Activated CD8-positive, alpha-beta memory T cell treated with anti-CD3 and anti-CD28 coated beads, Interleukin-2, amount 50 U/mL, for 48 hours (primary cell): ENCODE data around the gene UGT2A2.
"Not testable (repeated sequence)": the region's sequence is repeated elsewhere in the genome, so short reads cannot be mapped to it uniquely, and the experiment has no call there.

Experiments used
- DNase-seq: peaks from one replicate; pipeline ENCODE4 v3.0.0-alpha.2; 2020

UGT2A2 gene

DNA sequence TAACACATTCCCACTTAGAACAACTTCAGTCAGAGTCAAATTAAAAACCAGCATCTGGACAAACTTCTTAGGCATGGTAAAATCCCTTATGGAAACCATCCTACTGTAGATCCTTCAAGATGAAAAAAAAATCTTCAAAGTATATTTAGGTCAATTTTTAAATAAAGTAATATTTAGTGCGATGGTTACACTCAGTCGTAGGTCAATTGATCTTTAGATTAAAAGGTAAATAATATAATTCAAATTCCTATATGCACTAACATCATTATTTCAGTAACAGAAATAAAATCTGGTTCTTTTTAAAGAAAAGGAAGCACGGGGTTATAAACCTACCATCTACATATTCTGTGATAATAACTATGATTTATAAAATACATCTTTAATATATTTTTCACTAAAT is at the start of gene UGT2A2:
TSS of gene UGT2A2 (minus strand) at position 101 of the 400 bp plus-strand sequence. CDS start at position 99, 2 bp downstream.
- no peak for DNase-seq

DNA sequence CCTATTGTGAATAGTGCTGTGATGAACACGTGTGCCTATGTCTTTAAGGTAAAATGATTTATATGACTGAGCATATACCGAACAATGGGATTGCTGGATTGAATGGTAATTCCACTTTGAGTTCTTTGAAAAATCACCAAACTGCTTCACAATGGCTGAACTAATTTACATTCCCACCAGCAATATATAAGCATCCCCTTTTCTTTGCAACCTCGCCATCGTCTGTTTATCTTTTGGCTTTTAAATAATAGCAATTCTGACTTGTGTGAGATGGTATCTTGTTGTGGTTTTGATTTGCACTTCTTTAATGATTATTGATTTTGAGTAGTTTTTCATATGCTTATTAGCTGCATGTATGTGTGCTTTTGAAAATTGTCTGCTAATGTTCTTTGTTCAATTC is 45.4 kb upstream of the UGT2A2 start:
- DNase-seq: no peak

DNA sequence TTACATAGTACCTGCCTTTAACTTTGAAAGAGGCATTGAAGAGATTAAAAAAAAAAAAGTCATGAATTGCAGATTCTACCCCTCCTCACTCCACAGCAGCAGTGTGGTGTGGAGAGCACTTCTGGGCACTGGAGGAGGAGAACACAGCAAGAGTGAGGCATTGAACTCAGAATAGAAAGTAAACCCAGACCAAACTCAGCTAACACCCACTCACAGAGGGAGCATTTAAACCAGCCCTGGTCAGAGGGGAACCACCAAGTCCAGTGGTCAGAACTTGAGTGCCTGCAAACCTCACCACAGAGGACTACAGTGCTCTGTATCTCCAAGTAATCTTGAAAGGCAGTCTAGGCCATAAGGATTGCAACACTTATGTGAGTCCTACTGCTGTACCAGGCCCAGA is 29.2 kb upstream of the UGT2A2 start:
- DNase-seq: no peak

DNA sequence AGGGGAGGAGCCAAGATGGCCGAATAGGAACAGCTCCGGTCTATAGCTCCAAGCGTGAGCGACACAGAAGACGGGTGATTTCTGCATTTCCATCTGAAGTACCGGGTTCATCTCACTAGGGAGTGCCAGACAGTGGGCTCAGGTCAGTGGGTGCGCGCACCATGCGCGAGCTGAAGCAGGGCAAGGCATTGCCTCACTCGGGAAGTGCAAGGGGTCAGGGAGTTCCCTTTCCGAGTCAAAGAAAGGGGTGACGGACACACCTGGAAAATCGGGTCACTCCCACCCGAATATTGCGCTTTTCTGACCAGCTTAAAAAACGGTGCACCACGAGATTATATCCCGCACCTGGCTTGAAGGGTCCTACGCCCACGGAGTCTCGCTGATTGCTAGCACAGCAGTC is 24.6 kb upstream of the UGT2A2 start:
- DNase-seq: not testable (repeated sequence)

DNA sequence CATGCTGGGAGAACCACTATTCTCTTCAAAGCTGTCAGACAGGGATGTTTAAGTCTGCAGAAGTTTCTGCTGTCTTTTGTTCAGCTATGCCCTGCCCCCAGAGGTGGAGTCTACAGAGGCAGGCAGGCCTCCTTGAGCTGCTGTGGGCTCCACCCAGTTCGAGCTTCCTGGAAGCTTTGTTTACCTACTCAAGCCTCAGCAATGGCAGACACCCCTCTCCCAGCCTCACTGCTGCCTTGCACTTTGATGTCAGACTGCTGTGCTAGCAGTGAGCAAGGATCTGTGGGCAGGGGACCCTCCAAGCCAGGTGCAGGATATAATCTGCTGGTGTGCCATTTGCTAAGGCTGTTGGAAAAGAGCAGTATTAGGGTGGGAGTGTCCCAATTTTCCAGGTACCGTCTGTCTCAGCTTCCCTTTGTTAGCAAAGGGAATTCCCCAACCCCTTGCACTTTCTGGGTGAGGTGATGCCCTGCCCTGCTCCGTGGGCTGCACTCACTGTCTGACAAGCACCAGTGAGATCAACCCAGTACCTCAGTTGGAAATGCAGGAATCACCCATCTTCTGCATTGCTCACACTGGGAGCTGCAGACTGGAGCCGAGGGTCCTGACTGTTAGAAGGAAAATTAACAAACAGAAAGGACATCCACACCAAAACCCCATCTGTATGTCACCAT is 21.8 kb upstream of the UGT2A2 start:
- DNase-seq: not testable (repeated sequence)

DNA sequence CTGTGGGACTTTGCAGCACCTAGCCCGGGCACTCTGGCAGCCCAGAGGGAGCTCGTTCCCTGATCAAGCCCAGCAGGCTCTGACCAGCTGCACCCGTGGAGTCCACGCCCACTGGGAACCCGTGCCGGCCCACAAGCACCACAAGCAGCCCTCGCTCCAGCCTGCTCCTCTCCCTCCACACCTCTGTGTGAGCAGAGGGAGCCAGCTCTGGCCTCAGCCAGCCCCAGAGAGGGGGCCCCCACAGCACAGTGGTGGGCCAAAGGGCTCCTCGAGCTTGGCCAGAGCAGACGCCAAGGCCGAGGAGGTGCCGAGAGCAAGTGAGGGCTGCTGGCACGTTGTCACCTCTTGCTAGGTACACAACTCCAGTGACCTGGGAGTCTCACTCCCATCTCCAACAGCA is 18.7 kb upstream of the UGT2A2 start:
- DNase-seq: no peak

DNA sequence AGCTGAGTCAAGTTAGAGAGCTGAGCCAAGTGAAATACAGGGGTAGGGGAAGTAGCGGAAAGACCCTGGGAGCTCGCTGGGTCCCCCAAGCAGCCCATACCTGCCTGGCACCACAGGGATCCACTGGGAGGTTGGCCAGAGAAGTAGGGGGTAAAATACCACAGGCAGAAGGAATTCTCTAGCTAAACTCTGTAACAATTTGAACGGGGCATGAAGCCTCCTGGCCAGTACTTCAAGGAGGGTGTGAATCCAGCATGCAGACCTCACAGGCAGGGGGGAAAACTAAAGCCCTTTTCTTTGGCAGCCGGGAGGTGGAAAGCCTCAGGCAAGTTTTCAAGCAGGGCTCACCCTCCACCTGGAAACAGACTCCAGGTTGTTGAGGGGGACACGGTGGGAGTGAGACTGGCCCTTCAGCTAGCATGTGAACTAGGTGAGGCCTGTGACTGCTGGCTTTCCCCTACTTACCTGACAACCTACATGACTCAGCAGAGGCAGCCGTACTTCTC is 17.3 kb upstream of the UGT2A2 start:
- DNase-seq: no peak

DNA sequence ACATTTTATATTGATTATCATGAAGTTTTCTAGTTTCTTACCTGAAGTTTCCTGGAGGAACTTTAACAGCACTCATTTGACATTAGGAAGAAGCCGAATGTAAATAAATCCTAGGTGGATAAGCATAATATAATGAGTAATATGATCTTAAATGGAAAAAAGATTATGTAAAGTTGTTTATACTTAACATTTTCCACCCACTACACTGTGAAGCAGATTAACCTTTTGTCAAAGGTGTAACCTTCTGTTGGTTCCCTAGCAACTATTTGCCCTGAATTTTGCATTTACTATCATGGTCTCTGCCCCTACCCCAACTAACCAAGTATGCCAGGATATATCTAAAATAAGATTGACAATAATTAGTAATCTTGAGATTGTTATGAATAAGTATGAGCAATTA is 13.7 kb upstream of the UGT2A2 start, which contains the start of gene UGT2A1:
TSS of gene UGT2A1 (minus strand) at position 101 of the 400 bp plus-strand sequence. CDS start 5,603 bp downstream, outside the sequence.
- DNase-seq: no peak

DNA sequence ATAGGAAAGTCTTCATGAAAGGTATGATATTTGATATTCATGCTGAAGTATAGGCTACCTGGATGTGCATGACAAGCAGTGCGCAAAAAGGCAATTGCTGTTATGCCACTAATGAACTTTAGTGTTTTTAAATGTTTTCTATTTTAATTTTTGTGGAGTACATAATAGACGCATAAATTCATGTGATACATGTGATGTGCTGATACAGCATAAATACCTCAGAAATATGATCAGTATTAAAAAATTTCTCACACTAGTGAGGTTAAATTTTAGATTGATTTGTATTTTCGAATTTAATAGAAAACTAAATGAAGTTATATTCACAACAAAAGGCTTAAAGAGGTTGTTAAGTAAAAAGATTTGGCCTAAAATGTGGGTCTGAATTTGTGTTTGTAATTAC is 11.4 kb upstream of the UGT2A2 start:
- DNase-seq: no peak

DNA sequence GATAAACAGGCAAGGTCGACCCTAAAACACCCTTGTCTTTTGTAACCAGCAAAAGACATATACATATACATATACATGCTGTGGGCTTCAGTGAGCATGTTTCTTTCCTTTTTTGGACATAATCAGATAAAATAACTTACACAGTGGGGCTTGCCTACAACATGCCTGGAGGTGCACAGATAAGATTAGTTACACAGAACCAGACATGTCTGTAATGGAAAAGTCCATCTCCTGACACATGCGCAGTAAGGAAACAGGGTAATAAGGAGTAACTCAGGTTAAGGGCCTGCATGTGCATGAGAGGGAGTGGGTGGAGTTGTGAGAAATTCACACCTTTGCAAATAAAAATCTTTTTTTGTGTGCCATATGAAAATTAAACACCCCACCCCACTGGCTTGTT is 10.2 kb upstream of the UGT2A2 start:
- DNase-seq: no peak

DNA sequence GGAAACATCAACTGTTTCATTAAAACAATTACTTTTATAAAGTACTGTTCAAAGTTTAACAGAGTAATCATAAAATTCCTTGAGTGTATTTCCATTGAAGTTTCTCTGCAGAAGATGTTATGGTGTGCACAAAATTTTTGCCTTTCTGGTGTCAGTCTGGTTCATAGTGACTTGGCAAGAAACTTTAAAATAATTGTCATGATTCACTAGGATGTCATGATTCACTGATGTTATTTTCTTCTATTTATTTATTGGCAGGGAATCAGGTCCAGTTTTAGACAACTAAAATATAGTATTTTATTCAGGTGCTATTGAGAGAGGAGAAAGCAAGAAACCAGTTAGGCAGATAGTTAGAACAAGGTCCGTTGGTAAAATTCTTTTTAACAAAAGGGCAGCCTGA is 9.8 kb upstream of the UGT2A2 start:
- no peak for DNase-seq

DNA sequence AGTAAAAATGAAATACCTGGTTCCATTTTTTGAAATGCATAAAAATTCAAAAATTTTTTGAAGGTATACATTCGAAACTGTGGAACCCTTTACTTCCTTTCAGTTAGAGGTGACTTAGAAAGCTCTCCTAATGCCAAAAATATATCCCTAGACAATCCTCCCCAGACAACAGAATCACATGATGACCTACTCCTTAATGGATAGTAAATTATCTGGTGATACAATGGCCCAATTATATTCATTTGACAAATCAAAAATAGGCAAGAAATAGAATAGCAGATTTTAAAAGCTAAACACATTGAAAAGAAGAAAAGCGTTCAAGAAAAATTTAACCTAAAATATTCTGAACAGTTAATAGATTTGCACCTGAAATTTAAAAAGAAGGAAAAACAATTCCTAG is 3.5 kb upstream of the UGT2A2 start:
- DNase-seq: no peak

DNA sequence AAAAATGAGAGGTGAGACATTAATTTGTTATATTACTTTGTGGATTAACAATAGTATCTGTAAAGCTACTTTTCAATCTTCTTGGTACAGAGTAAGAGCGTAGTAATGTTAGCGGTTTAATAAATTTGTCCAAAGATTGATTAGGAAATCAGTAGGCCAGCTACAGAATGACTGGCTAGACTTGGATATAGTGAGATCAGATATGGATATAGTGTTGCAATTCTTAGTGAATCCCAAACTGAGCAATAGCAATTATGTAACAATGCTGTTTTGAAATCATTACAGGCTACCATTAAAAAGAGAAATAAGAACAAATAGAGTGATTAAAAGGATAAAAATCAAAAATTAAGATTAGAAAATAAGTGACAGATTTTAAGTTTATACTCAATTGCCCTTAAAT is 847 bp upstream of the UGT2A2 start:
- DNase-seq: no peak

DNA sequence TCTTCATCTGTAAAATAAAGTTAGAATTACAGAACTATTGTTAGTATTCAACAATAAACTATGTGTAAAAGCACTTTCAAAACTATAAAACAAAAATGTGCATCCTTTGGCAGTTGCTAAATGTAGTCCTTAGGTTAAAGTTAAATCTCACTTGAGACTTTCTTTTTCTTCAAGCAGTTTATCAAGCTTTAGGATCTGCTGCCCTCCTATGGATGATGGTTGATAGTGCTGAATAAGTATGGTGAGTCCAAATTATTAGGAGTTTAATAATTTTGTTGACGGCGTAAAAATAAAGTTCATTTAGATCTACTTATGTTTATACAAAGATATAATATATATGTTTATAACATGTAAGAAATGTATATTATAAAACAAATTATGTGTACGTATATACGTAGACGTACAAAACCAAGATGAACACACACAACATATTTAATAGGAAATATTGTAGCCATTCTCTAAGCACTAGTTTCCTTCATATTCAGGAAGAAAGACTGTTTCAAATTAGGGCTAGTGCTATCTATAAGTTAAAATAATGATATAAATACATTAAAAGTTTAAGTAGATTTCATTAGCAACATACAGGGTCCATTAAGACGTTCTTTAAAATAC is 22.3 kb downstream of the UGT2A2 start:
- no peak for DNase-seq

DNA sequence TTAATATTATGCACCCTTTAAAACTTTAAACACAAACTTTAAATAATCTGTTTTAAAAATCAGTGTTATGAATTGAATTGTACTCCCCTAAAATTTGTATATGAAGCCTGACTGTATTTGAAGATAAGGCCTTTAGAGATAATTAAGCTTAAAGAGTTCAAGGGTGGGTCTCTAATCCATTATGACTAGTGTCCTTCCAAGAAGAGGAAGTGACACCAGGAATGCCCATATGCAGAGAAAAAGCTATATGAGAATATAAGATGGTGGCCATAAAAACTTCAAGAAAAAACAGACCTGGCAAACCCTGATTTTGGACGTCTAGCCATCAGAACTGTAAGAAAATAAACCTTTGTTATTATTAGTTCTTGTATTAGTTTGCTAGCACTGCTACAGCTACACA is 29.0 kb downstream of the UGT2A2 start:
- DNase-seq: no peak

DNA sequence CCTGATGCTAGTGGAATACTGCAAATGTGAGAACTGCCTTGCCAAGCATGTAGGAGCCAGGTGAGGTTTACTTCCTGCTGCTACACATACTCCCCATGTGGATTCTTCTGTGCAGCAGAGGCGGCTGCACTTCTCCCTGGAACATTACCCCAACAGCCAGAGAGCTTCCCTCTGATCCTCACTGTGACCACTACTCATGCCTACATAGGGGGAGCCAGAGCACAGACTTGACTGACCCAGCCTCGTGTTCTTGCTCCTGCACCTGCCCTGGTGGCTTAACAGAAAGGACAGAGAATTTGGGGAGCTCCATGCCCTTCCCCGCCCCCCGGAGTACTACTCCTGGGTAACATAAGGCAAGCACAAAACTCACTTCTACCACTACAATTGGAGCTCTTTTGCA is 38.4 kb downstream of the UGT2A2 start:
- DNase-seq: no peak

DNA sequence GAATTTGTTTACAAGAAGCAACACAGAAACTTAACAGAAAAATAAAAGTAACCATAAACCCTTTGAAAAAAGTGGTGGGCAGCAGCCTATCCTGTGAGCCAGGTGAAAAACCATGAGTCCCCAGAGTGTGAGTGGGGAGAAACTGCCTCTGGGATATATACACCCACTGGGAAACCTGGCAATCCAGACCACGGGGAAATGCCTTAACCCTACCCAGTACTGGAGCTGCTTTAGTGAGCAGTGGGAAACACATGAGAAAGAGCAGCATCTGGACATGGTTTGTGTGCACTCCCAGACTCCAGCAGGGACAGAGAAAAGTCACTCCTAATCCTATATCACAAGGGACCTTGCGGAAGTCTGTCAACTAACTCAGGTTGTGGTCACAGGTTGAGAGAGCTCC is 39.4 kb downstream of the UGT2A2 start:
- no peak for DNase-seq

DNA sequence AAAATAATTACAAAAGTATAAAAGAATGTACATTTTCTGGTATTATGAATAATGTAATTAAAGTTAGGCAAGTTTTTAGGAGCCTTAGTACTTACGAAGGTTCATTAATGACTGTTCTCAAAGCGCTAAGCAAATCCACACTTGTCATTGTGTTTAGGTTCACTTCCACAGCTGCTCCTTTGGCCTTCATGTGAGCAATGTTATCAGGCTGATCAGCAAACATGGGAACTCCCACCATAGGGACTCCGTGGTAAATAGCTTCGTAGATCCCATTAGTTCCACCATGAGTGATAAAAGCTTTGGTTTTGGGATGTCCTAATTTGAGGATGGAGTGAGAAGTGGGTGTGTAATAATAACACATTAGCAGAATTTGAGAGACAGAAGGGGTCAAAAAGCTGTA is 45.1 kb downstream of the UGT2A2 start:
- no peak for DNase-seq

DNA sequence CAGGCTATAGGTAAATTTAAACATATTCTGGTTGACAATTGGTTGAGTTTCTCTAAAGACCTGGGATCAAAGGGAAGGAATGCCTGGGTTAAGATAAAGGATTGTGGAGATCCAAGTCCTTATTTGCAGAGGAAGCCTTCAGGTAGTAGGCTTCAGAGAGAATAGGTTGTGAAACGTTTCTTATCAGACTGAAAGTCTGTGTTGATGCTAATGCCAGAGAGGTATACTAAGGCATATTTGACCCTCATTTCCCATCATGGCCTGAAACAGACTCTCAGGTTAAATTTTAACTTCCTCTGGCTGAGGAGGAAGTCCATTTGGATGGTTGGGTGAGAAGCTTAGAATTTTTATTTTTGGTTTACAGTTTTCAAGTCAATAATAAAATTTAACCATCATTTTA is 48.1 kb downstream of the UGT2A2 start:
- no peak for DNase-seq

DNA sequence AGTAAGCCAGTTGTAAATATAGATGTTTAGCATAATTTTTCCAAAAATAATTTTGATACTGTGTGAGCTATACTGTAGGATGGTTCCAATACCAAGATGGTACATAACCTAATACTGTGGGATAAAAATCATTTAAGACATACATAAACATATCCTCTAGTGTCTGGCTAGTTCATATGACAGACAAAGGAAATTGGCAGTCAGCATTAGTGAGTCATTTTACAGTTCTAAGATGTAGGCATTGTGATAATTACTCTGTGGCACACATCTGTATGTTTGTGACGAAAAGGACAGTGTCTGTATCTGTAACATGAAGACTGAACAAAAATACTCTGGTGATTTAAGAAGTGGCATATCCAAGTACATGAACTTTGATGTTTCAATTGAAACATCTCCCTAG is 49.6 kb downstream of the UGT2A2 start:
- no peak for DNase-seq

DNA sequence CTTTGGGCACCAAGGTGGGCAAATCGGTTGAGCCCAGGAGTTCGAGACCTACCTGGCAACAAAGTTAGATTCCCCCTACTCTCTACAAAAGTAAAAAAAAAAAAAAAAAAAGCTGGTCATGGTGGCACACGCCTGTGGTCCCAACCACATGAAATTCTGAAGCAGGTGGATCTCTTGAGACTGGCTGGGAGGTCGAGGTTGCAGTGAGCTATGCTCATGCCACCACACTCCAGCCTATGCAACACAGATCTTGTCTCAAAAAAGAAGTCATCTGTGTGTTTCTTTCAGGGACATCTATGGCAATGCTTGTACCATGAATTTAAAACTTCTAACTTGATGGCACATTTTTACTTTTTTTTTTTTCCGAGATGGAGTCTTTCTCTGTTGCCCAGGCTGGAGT is 55.3 kb downstream of the UGT2A2 start:
- DNase-seq: no peak

DNA sequence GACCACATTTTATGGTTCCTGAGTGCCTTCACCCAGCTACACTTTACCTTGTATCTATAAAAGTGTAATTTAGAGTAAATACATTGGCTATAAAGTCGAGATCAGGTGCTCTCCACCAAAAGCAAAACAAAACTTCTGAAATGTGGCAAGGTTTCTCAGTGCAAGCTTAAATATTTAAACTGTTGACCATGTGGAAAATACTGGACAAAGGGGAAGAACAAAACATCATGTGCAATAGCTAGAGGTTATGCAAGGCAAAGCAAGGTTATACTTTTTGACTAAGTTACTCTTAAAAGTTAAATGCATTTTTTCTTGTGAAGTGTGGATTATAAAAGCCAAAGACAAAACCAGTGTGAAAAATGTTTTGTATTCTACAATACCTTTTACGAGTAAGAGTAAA is 55.9 kb downstream of the UGT2A2 start:
- no peak for DNase-seq

DNA sequence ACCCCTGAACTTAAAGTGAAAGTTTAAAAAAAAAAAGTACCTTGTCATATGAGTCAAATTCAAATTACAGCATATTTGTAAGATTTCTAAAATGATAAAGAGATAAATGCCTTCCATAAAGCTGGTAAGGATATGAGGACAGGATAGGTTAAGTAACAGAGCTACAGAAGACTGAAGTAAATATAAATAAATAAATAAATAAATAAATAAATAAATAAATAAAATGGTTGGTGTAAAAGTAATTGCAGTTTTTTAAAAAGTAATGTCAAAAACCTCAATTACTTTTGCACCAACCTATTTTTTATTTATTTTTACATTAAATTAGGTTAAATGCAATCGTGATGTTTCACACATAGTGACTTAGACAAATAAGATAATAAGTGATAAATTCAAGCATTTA is 62.2 kb downstream of the UGT2A2 start:
- DNase-seq: no peak

DNA sequence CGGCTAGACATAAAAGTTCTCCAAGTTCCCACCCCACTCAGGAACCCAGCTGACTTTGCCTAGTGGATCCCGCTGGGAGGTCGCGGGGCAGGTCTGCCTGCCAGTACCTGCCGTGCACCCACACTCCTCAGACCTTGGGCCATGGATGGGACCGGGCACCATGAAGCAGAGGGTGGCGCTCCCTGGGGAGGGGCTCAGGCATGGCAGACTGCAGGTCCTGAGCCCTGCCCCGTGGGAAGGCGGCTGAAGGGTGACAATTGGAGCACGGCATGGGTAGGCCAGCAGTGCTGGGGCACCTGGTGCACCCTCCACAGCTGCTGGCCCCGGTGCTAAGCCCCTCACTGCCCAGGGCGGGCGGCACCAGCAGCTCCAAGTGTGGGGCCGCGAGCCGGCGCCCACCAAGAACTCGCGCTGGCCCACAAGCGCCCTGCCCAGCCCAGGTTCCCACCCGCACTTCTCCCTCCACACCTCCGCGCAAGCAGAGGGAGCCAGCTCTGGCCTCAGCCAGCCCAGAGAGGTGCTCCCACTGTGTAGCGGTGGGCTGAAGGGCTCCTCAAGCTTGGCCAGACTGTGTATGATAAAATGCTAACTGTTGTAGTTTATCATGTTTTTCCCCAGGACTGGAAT is 63.1 kb downstream of the UGT2A2 start:
- no peak for DNase-seq
